Panc1 (cell line): ENCODE results near the gene MVP.

Source experiments
- POLR2AphosphoS5 ChIP-seq: IDR thresholded peaks from 2 replicates; pipeline ENCODE4 v1.6.1; 2012; ENCODE audit warnings: mild to moderate bottlenecking, low read depth, low read length, moderate library complexity
- TCF7L2 ChIP-seq: IDR thresholded peaks from 2 replicates; pipeline ENCODE4 v1.6.1; 2011; ENCODE audit warnings: mild to moderate bottlenecking, low read depth, low read length, inconsistent platforms
- TF ChIP-seq, protein P1 (sequence below): fragments of 450-650 bp; IDR thresholded peaks from 2 replicates; pipeline ENCODE4 v1.5.1; 2017; ENCODE audit warnings: mild to moderate bottlenecking
- TF ChIP-seq, protein P2 (sequence below), 2 experiments: IDR thresholded peaks; 2 replicates each; pipeline ENCODE4 v1.6.1; 2011 to 2012; ENCODE audit warnings: low read depth in 2 of 2, control low read depth in 1 of 2, low read length in 1 of 2, mild to moderate bottlenecking in 1 of 2, moderate library complexity in 1 of 2; ENCODE audit not compliant: insufficient read depth in 1 of 2

DNA sequence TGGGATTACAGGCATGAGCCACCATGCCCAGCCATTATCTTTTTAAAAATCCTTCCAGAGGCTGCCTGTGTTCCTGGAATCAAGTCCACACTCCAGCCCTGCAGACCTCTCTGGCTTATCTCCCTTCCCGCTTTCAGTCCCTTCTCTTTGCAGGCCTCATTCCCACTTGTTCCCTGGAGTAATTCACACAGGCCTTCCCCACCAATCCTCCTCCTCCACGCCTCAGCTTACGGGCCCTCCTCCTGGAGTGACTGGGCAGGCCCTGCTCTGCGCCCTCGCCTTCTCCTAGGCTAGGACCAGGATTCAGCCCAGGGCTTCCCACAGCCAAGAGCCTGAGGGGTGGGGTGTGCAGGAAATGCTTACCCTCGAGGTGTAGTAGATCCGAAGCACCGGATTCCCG is 40.0 kb downstream of the MVP start:
- TF ChIP-seq, protein P1, sequence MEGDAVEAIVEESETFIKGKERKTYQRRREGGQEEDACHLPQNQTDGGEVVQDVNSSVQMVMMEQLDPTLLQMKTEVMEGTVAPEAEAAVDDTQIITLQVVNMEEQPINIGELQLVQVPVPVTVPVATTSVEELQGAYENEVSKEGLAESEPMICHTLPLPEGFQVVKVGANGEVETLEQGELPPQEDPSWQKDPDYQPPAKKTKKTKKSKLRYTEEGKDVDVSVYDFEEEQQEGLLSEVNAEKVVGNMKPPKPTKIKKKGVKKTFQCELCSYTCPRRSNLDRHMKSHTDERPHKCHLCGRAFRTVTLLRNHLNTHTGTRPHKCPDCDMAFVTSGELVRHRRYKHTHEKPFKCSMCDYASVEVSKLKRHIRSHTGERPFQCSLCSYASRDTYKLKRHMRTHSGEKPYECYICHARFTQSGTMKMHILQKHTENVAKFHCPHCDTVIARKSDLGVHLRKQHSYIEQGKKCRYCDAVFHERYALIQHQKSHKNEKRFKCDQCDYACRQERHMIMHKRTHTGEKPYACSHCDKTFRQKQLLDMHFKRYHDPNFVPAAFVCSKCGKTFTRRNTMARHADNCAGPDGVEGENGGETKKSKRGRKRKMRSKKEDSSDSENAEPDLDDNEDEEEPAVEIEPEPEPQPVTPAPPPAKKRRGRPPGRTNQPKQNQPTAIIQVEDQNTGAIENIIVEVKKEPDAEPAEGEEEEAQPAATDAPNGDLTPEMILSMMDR, result no peak
- TF ChIP-seq, protein P2, sequence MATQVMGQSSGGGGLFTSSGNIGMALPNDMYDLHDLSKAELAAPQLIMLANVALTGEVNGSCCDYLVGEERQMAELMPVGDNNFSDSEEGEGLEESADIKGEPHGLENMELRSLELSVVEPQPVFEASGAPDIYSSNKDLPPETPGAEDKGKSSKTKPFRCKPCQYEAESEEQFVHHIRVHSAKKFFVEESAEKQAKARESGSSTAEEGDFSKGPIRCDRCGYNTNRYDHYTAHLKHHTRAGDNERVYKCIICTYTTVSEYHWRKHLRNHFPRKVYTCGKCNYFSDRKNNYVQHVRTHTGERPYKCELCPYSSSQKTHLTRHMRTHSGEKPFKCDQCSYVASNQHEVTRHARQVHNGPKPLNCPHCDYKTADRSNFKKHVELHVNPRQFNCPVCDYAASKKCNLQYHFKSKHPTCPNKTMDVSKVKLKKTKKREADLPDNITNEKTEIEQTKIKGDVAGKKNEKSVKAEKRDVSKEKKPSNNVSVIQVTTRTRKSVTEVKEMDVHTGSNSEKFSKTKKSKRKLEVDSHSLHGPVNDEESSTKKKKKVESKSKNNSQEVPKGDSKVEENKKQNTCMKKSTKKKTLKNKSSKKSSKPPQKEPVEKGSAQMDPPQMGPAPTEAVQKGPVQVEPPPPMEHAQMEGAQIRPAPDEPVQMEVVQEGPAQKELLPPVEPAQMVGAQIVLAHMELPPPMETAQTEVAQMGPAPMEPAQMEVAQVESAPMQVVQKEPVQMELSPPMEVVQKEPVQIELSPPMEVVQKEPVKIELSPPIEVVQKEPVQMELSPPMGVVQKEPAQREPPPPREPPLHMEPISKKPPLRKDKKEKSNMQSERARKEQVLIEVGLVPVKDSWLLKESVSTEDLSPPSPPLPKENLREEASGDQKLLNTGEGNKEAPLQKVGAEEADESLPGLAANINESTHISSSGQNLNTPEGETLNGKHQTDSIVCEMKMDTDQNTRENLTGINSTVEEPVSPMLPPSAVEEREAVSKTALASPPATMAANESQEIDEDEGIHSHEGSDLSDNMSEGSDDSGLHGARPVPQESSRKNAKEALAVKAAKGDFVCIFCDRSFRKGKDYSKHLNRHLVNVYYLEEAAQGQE (IDR thresholded peaks at IDR 0.05; ENCODE audit: insufficient read depth in 1 of 2, low read depth in 2 of 2, low read length in 1 of 2), result no peak
- no peak for TF ChIP-seq POLR2AphosphoS5
- TF ChIP-seq TCF7L2, result no peak
